ENCODE results near the gene TRAPPC3. TPM values are rescaled to one million over a fixed set of nuclear protein-coding genes. Genes with fewer than 3 reads are reported as not detected.

The TRAPPC3 gene
- total RNA-seq, 4 donors from 2014 or later, result 68.3 to 132 (median 112) TPM

DNA sequence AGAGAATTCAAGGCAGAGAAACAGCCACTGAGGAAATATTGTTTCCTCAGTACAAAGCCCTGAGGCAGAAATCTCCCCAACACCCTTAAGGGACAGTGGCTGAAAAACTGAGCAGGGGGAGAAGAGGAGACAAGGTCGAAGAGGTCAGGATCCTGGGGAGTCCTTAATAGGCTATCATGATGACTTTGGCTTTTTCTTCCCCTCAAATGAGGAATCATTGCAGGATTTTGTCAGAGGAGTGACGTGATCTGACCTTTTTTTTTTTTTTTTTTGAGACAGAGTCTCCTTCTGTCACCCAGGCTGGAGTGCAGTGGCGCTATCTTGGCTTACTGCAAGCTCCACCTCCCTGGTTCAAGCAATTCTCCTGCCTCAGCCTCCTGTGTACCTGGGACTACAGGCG is 16.9 kb upstream of the TRAPPC3 start:
- Histone ChIP-seq H3K4me3 (no peak overlapping the region), H3K9me3 (no peaks in the 10 kb centered on the region), H3K27me3 (no peaks in the 10 kb centered on the region), H3K27ac (peak overlapping the region; percentile 39 to 70 (median 64)), H3K4me1 (peaks cover 29 to 95% (median 68%) of the 10 kb centered on the region in 3 donors), H3K36me3 (peaks cover 0 to 32% (median 3%) of the 10 kb centered on the region in 3 donors)
- TF ChIP-seq, protein P1, sequence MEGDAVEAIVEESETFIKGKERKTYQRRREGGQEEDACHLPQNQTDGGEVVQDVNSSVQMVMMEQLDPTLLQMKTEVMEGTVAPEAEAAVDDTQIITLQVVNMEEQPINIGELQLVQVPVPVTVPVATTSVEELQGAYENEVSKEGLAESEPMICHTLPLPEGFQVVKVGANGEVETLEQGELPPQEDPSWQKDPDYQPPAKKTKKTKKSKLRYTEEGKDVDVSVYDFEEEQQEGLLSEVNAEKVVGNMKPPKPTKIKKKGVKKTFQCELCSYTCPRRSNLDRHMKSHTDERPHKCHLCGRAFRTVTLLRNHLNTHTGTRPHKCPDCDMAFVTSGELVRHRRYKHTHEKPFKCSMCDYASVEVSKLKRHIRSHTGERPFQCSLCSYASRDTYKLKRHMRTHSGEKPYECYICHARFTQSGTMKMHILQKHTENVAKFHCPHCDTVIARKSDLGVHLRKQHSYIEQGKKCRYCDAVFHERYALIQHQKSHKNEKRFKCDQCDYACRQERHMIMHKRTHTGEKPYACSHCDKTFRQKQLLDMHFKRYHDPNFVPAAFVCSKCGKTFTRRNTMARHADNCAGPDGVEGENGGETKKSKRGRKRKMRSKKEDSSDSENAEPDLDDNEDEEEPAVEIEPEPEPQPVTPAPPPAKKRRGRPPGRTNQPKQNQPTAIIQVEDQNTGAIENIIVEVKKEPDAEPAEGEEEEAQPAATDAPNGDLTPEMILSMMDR (IDR thresholded peaks at IDR 0.05), result no peak
- no peak for TF ChIP-seq POLR2A (IDR thresholded peaks at IDR 0.05)
- intact Hi-C loops (cut with DNase I), result no loop called here
- 71 to 76% methylated on average over 3 to 4 of the region's 4 CpGs for WGBS, 2 donors
- no peak for DNase-seq

DNA sequence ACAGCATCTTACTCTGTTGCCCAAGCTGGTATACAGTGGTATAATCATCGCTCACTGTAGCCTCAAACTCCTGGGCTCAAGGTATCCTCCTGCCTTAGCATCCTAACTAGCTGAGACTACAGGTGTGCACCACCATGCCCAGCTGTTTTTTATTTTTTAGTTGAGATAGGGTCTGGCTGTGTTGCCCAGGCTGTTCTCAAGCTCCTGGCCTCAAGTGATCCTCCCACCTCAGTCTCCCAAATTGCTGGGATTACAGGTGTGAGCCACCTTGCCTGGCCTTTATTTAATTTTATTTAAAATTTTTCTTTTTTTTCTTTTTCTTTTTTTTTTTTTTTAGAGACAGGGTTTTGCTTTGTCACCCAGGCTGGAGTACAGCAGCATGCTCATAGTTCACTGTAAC is 15.9 kb upstream of the TRAPPC3 start:
- no peaks in the 10 kb centered on the region for H3K27me3 ChIP-seq
- H3K4me1 ChIP-seq, result peaks cover 38 to 95% (median 68%) of the 10 kb centered on the region in 3 donors
- 90 to 94% methylated on average over 1 of the region's 1 CpG for WGBS, 2 donors
- no peak for TF ChIP-seq POLR2A (IDR thresholded peaks at IDR 0.05)
- TF ChIP-seq, protein P1 (IDR thresholded peaks at IDR 0.05), result no peak
- no peak overlapping the region for H3K4me3 ChIP-seq
- intact Hi-C loops (cut with DNase I), result no loop called here
- peak overlapping the region in 1 of 4 donors; percentile 6 for H3K27ac ChIP-seq
- DNase-seq, result no peak
- no peaks in the 10 kb centered on the region for H3K9me3 ChIP-seq
- H3K36me3 ChIP-seq, result peaks cover 0 to 24% (median 0%) of the 10 kb centered on the region in 3 donors

GRCh38 chr1:36164361-36164760 is 15.1 kb upstream of the TRAPPC3 start:
- no peak for DNase-seq
- Histone ChIP-seq H3K27me3 (no peaks in the 10 kb centered on the region), H3K4me3 (no peak overlapping the region), H3K36me3 (peaks cover 0 to 21% (median 0%) of the 10 kb centered on the region in 3 donors), H3K27ac (peak overlapping the region in 3 of 4 donors; percentile 7 to 19 (median 15)), H3K9me3 (no peaks in the 10 kb centered on the region), H3K4me1 (peaks cover 46 to 95% (median 76%) of the 10 kb centered on the region in 3 donors)
- 83 to 96% methylated on average over 2 of the region's 2 CpGs for WGBS, 2 donors
- no peak for TF ChIP-seq POLR2A (IDR thresholded peaks at IDR 0.05)
- TF ChIP-seq, protein P1 (IDR thresholded peaks at IDR 0.05), result no peak
- intact Hi-C loops (cut with DNase I), result no loop called here

DNA sequence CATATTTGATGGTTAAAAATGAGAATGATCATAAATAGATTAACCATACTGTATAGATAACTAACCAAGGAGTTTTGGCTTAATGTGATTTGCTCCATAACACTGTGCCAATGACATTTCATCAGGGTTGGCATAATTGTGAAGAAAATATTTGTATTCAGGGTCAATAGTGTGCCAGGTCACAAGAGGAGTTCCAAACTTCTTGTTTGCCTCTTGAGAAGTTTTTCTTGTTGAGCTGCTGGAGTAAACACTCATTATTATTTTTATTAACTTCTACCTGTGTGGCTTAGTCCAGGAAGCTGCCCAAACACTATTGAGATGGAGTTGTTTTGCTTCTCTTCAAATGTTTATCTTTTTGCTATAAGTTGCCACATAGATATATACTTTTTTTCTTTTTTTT is 14.1 kb upstream of the TRAPPC3 start:
- Histone ChIP-seq H3K27me3 (no peaks in the 10 kb centered on the region), H3K9me3 (no peaks in the 10 kb centered on the region), H3K36me3 (peaks cover 0 to 19% (median 0%) of the 10 kb centered on the region in 3 donors), H3K4me3 (no peak overlapping the region), H3K4me1 (peaks cover 49 to 95% (median 80%) of the 10 kb centered on the region in 3 donors), H3K27ac (peak overlapping the region in 3 of 4 donors; percentile 94 to 100 (median 95))
- no peak for DNase-seq
- intact Hi-C loops (cut with DNase I), result no loop called here
- no peak for TF ChIP-seq POLR2A (IDR thresholded peaks at IDR 0.05)
- TF ChIP-seq, protein P1 (IDR thresholded peaks at IDR 0.05), result no peak

DNA sequence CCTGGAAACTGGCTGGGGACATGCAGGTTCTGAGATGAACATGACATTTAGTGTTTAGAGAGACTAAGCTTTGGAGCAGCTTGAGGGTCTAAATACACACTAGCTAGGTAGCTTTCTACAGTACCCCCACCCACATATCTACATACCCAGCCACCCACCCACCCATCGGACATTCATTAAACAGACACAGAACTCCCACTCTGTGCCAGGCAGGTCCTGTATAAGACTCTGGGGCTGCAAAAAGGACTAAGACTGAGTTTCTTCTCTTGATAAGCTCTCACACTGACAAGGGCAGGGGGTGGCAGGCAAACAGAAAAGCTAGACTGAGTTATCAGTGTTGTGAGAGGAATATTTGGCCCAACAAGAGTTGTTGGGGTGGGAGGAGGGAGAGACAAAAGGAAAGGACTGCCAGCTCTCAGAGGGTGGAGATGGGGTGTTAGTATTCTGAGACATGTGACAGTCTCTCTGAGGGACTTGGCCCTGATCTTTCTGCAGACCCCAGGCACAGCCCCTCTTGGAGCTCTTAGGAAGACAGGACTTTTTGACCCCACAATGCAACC is 13.5 kb upstream of the TRAPPC3 start:
- Histone ChIP-seq H3K36me3 (peaks cover 0 to 12% (median 0%) of the 10 kb centered on the region in 3 donors), H3K4me1 (peaks cover 53 to 95% (median 81%) of the 10 kb centered on the region in 3 donors), H3K27ac (peak overlapping the region; percentile 85 to 100 (median 94)), H3K27me3 (no peaks in the 10 kb centered on the region), H3K4me3 (no peak overlapping the region), H3K9me3 (no peaks in the 10 kb centered on the region)
- 33 to 67% methylated on average over 1 of the region's 1 CpG for WGBS, 2 donors
- no peak for DNase-seq
- TF ChIP-seq POLR2A (IDR thresholded peaks at IDR 0.05), result no peak
- TF ChIP-seq, protein P1 (IDR thresholded peaks at IDR 0.05), result no peak
- intact Hi-C loops (cut with DNase I), result no loop called here

All from esophagus squamous epithelium (tissue), 5 donors.